Esophagus (tissue), 2 donors: ENCODE measurements around the gene ACSS3. TPM values are rescaled to one million over a fixed set of nuclear protein-coding genes. Genes with fewer than 3 reads are reported as not detected.
"Not testable (repeated sequence)": the region's sequence is repeated elsewhere in the genome, so short reads cannot be mapped to it uniquely, and the experiment has no call there.

Source experiments
- H3K27ac ChIP-seq, 2 donors: one replicate each; pipeline ENCODE4 v1.5.1; 2013; ENCODE audit warnings: low read depth in 2 of 2, mild to moderate bottlenecking in 2 of 2, inconsistent platforms in 1 of 2, low read length in 1 of 2, moderate library complexity in 1 of 2
- H3K27me3 ChIP-seq, 2 donors: one replicate each; pipeline ENCODE4 v1.6.1; 2013; ENCODE audit warnings: low read length in 2 of 2, control low read depth in 1 of 2, mild to moderate bottlenecking in 1 of 2; ENCODE audit not compliant: insufficient read depth in 2 of 2, control insufficient read depth in 1 of 2
- H3K36me3 ChIP-seq, 2 donors: one replicate each; pipeline ENCODE4 v1.6.1; 2013; ENCODE audit warnings: low read length in 1 of 2; ENCODE audit not compliant: control insufficient read depth in 2 of 2, insufficient read depth in 2 of 2
- H3K4me1 ChIP-seq, 2 donors: one replicate each; pipeline ENCODE4 v1.6.1; 2013; ENCODE audit warnings: low read length in 1 of 2; ENCODE audit not compliant: control insufficient read depth in 2 of 2, insufficient read depth in 2 of 2
- H3K4me3 ChIP-seq, 2 donors: one replicate each; pipeline ENCODE4 v1.5.1; 2013; ENCODE audit warnings: low read length in 2 of 2, mild to moderate bottlenecking in 2 of 2, low read depth in 1 of 2, moderate library complexity in 1 of 2
- H3K9me3 ChIP-seq, 2 donors: one replicate each; pipeline ENCODE4 v1.6.1; 2013; ENCODE audit warnings: mild to moderate bottlenecking in 2 of 2, low read depth in 1 of 2, low read length in 1 of 2, moderate library complexity in 1 of 2; ENCODE audit not compliant: control insufficient read depth in 2 of 2, insufficient read depth in 1 of 2
- WGBS, 2 donors: extraction: QIAGEN DNeasy Blood & Tissue Kit; methylation state at CpG; one replicate each; pipeline ENCODE4 v1.1.7; 2013; 5-methylcytosine and 5-hydroxymethylcytosine counted together
- polyA plus RNA-seq, 2 donors: library from polyadenylated mRNA; stranded (reverse); fragments of 200-250 nt; gene quantifications; one replicate each; pipeline ENCODE4 v1.2.3, GENCODE V29; 2013
- donor health status: healthy with polysubstance abuse.
- donor health status: Bipolar disorder and iron deficiency.

ACSS3 gene
- polyA plus RNA-seq, 2 donors, result 0.31 TPM

DNA sequence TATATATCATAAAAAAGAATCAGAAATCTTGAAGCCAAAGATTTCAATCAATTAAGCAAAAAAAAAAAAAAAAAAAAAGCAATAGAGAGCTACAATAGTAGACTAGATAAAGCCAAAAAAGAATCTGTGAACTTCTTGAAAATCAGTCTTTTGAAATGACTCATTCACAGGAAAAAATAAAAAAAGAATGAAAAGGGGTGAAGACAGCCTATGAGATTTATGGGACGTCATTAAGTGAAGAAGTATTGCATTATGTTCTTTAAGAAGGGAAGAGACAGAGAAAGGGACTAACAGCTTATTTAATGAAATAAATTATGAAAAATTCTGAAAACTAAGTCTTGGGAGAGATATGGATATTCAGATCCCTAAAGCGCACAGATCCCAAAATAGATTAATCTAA is 103.8 kb downstream of the ACSS3 start:
- no peaks in the 10 kb centered on the region for H3K27me3 ChIP-seq
- no peaks in the 10 kb centered on the region for H3K4me1 ChIP-seq
- H3K27ac ChIP-seq, result no peak overlapping the region
- H3K36me3 ChIP-seq, result no peaks in the 10 kb centered on the region
- H3K4me3 ChIP-seq, result no peak overlapping the region
- H3K9me3 ChIP-seq, result no peaks in the 10 kb centered on the region
- WGBS, 2 donors, result 92 to 94% methylated on average over 2 of the region's 2 CpGs

DNA sequence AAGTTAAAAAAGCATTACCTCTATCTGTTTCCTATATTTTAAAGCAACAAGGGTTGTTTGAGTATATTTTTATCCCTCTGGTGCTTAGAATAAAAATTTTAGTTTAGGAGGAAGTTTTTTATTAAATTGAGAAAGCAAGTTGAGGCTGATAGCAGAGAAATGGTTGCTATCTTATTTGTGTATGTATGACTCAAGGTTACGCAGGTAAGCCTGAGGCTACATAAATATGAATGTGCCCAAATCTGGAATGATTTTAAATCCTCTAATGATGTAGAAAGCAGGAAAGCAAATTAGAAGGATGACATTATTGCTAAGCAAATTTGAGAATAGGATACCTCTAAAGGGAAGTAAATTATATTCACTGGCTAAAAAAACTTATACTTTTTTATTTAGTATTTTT is 109.8 kb downstream of the ACSS3 start:
- no peaks in the 10 kb centered on the region for H3K27me3 ChIP-seq
- no peaks in the 10 kb centered on the region for H3K36me3 ChIP-seq
- H3K27ac ChIP-seq, result no peak overlapping the region
- H3K4me1 ChIP-seq, result no peaks in the 10 kb centered on the region
- H3K9me3 ChIP-seq, result no peaks in the 10 kb centered on the region
- no peak overlapping the region for H3K4me3 ChIP-seq
- 76 to 94% methylated on average over 1 of the region's 1 CpG for WGBS, 2 donors

DNA sequence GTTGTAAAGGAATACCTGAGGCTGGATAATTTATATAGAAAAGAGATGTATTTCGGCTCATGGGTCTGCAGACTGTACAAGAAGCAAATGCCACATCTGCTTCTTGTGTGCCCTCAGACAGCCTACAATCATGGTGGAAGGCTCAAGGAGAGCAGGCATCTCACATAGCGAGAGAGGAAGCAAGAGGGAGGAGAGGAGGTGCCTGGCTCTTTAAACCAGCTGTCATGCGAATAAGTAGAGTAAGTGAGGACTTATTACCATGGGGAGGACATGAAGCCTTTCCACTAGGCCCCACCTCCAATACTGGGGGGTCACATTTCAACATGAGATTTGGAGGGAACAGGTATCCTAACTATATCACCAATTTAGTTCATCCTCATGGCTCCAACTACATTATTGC is 118.7 kb downstream of the ACSS3 start:
- WGBS, 2 donors, result 91 to 93% methylated on average over 3 of the region's 3 CpGs
- H3K4me3 ChIP-seq, result no peak overlapping the region
- H3K27ac ChIP-seq, result no peak overlapping the region
- H3K9me3 ChIP-seq, result no peaks in the 10 kb centered on the region
- no peaks in the 10 kb centered on the region for H3K36me3 ChIP-seq
- no peaks in the 10 kb centered on the region for H3K27me3 ChIP-seq
- H3K4me1 ChIP-seq, result no peaks in the 10 kb centered on the region

DNA sequence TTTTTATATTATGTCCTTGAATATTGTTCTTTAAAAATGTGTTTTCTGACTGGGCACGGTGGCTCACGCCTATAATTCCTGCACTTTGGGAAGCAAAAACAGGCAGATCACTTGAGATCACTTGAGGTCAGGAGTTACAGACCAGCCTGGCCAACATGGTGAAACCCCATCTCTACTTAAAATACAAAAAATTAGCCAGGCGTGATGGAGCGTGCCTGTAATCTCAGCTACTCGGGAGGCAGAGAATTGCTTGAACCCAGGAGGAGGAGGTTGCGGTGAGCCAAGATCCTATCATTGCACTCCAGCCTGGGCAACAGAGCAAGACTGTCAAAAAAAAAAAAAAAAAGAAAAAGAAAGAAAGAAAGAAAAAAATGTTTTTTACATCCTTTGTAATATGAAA is 122.7 kb downstream of the ACSS3 start:
- H3K36me3 ChIP-seq, H3K27ac ChIP-seq, H3K9me3 ChIP-seq, H3K4me3 ChIP-seq, H3K27me3 ChIP-seq, H3K4me1 ChIP-seq: not testable (repeated sequence)
- WGBS, 2 donors, result 70 to 71% methylated on average over 6 of the region's 6 CpGs

DNA sequence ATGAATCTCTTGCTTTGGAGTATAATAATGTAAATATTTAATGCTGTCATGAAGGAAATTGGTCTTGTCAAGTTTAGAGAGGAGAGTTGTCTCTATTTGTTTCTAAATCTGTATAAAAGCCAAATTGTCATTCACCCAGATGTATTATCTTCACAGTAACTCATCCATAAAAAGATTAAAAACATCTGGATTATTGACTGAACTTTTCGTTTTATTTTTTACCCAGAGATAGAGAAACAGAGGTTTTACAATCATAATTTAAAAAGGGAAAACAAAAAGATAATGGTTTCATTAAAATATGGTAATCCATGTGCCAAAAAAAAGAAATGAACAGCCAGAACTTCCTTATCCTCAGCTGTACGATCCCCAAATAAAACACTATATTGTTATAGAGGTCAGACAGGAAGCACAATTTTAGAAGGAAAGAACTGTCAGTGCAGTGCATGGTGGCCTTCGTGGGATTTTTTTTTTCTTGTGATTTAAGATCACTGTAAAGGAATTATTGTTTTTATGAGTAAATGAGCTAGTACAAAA is 125.9 kb downstream of the ACSS3 start:
- WGBS, 2 donors, result 17 to 35% methylated on average over 3 of the region's 3 CpGs

DNA sequence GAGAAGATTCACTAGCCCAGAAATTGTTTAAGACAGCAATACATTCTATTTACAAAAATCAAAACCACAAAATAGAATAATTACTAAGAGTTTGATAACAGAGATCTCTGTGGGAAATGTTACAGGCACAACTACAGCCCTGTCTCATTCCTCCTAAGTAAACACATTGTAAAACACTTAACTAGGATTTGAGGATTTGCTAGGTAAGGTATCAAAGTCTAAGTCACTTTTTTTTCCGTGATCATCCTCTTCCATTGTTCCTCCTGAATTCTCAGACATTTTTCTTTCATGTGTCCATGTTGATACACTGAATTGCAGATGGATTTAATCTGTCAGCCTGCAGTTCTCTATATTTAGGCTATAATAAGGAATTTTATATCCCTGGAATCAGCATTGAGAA is 127.5 kb downstream of the ACSS3 start:
- H3K27ac ChIP-seq, result no peak overlapping the region
- H3K4me1 ChIP-seq, result no peaks in the 10 kb centered on the region
- no peaks in the 10 kb centered on the region for H3K9me3 ChIP-seq
- H3K27me3 ChIP-seq, result no peaks in the 10 kb centered on the region
- 63 to 76% methylated on average over 1 of the region's 1 CpG for WGBS, 2 donors
- H3K36me3 ChIP-seq, result no peaks in the 10 kb centered on the region
- H3K4me3 ChIP-seq, result no peak overlapping the region

More for the DNA sequence above, 125.9 kb downstream of the ACSS3 start:
- no peaks in the 10 kb centered on the region for H3K36me3 ChIP-seq
- H3K27ac ChIP-seq, result no peak overlapping the region
- no peak overlapping the region for H3K4me3 ChIP-seq
- no peaks in the 10 kb centered on the region for H3K4me1 ChIP-seq
- H3K27me3 ChIP-seq, result no peaks in the 10 kb centered on the region
- H3K9me3 ChIP-seq, result no peaks in the 10 kb centered on the region

DNA sequence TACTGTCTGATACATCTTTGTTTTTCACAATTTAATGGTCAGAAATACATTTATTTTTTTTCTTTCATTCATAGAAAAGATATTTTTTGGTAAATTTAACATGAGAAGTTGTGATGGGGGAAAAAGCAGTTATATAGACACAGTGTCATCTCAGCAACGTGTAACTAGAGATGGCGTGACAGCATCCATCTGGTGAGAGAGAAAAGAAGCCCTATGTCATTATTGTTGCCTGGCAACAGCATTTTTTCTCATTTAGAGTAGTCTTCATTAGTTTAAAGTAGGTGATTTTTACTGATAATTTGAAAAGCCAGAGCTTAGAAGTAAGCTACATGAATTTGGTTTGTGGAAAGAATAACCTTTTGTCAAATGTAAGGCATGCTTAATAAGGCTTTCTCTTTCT is 128.6 kb downstream of the ACSS3 start:
- no peak overlapping the region for H3K4me3 ChIP-seq
- H3K27me3 ChIP-seq, result no peaks in the 10 kb centered on the region
- H3K36me3 ChIP-seq, result no peaks in the 10 kb centered on the region
- H3K27ac ChIP-seq, result no peak overlapping the region
- H3K4me1 ChIP-seq, result no peaks in the 10 kb centered on the region
- H3K9me3 ChIP-seq, result no peaks in the 10 kb centered on the region
- 54 to 63% methylated on average over 2 of the region's 2 CpGs for WGBS, 2 donors

DNA sequence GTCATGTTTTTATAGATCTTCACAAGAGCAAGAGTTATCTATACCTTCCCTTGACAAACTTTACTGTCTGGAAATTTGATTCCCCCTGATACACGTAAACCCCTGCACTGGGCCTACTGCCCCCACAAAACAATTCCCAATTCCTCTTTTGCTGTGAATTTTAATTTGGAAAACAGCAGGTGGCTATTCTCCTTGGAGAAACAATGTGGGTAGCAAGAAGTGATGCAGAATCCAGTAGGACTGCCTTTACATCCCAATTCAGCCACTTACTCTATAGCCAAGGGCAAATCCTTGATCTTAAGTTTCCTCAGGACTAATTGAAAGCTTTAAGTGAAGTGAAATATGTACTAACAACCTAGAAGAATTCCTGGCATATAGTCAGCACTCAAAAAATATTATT is 129.3 kb downstream of the ACSS3 start:
- WGBS, 2 donors, result 87 to 91% methylated on average over 1 of the region's 1 CpG
- no peak overlapping the region for H3K27ac ChIP-seq
- H3K4me1 ChIP-seq, result no peaks in the 10 kb centered on the region
- no peaks in the 10 kb centered on the region for H3K36me3 ChIP-seq
- H3K4me3 ChIP-seq, result no peak overlapping the region
- no peaks in the 10 kb centered on the region for H3K27me3 ChIP-seq
- H3K9me3 ChIP-seq, result no peaks in the 10 kb centered on the region

DNA sequence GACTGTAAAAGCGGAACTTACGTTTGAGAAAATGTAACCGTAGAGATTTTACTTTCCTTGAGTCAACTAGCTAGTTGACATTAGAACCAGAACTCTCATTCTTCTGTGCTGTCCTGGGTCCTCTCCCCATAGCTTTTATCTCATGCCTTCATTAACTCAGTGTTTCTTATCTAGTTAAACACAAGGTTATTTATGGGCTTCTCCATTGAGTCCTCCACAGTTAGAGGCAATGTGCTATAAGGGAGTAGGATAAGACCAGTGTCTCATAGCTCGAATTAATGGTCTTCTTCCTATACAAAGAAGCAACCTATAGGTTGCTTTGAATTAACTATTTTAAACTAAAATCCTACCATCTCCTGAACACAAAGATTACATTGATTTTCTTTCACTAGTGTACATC is 129.8 kb downstream of the ACSS3 start:
- no peak overlapping the region for H3K4me3 ChIP-seq
- no peaks in the 10 kb centered on the region for H3K36me3 ChIP-seq
- H3K4me1 ChIP-seq, result no peaks in the 10 kb centered on the region
- H3K27ac ChIP-seq, result no peak overlapping the region
- H3K9me3 ChIP-seq, result no peaks in the 10 kb centered on the region
- H3K27me3 ChIP-seq, result no peaks in the 10 kb centered on the region
- 75 to 82% methylated on average over 4 of the region's 4 CpGs for WGBS, 2 donors

DNA sequence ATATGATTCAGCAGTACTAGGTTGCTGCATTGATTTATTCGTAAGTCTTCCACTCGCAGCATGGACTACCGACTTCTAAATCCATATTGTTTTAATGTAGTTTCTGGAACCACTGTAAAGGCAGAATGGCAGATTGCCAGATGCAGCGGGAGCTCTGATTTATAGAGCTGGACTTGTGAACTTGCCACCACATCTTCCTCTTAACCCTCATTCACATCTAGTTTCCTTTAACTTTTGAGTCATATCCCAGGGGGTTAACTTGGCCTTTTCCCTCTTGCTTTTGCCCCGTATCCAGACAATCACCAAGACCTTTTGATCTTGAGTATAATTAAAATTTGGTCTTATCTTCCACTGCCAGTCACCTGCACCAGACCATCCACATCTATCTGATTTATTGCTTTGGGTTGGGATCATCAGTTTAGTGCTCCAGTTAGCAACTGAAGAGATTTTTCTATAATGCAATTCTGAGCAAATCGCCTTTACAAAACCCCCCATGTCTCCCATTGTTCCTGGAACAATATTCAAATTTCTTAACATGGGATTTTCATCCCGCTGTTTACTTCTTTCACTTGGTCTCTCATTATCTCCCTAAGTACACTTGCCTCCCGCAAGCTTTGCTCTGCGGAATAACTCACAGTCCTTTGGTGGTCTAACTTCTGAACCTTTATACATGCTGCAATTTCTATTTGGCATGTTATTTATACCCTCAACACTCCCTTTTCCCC is 130.5 kb downstream of the ACSS3 start:
- 64 to 71% methylated on average over 9 of the region's 9 CpGs for whole genome bisulfite sequencing, 2 donors
- H3K9me3 ChIP-seq, result no peaks in the 10 kb centered on the region
- H3K27me3 ChIP-seq, result no peaks in the 10 kb centered on the region
- H3K36me3 ChIP-seq, result no peaks in the 10 kb centered on the region
- no peaks in the 10 kb centered on the region for H3K4me1 ChIP-seq
- no peak overlapping the region for H3K27ac ChIP-seq
- H3K4me3 ChIP-seq, result no peak overlapping the region
